Stimulated activated CD8-positive, alpha-beta memory T cell treated with anti-CD3 and anti-CD28 coated beads, Interleukin-12 subunit alpha, Interleukin-12 subunit beta, amount 100 ng/mL, for 4 hours (primary cell): Measurements from ENCODE around the gene TLR5.

Experiments
- DNase-seq: peaks from one replicate; pipeline ENCODE4 v3.0.0-alpha.2; 2020; ENCODE audit warnings: low read depth

The TLR5 gene

GRCh38 chr1:223068900-223069665, 74.0 kb downstream of the TLR5 start:
- no peak for DNase-seq

- DNase-seq: no peak
Observed at GRCh38 chr1:223067914-223068313, 75.1 kb downstream of the TLR5 start.

GRCh38 chr1:223066415-223066814, 76.6 kb downstream of the TLR5 start:
- DNase-seq: no peak

GRCh38 chr1:223062177-223062576, 80.9 kb downstream of the TLR5 start:
- no peak for DNase-seq

- no peak for DNase-seq
Observed at GRCh38 chr1:223059526-223059925, 83.5 kb downstream of the TLR5 start.
